Measurements from ENCODE around the gene VRTN. TPM values are rescaled to one million over a fixed set of nuclear protein-coding genes. Genes with fewer than 3 reads are reported as not detected.
"Not testable (repeated sequence)": the region's sequence is repeated elsewhere in the genome, so short reads cannot be mapped to it uniquely, and the experiment has no call there.

Gene VRTN
- total and polyA plus RNA-seq, 2 donors = not detected

GRCh38 chr14:74326369-74327152 lies 21.7 kb upstream of the VRTN start:
- peak; percentile 7 for DNase-seq (ENCODE audit: extremely low spot score)
- Histone ChIP-seq H3K4me1 (ENCODE audit: insufficient read depth) (no peaks in the 10 kb centered on the region), H3K27ac (ENCODE audit: low read depth) (no peak overlapping the region), H3K36me3 (ENCODE audit: insufficient read depth) (no peaks in the 10 kb centered on the region), H3K4me3 (ENCODE audit: low read depth, low read length) (no peak overlapping the region)
- WGBS = 22% methylated on average over 10 of the region's 10 CpGs

- H3K27ac ChIP-seq (ENCODE audit: low read depth); H3K36me3 ChIP-seq (ENCODE audit: insufficient read depth): not testable (repeated sequence)
- WGBS = 86% methylated on average over 9 of the region's 9 CpGs
Measured at GRCh38 chr14:74329950-74330552, 18.2 kb upstream of the VRTN start.

GRCh38 chr14:74333909-74334308 lies 14.4 kb upstream of the VRTN start:
- H3K27ac ChIP-seq (ENCODE audit: low read depth) = no peak overlapping the region
- 71% methylated on average over 4 of the region's 4 CpGs for WGBS
- no peak for DNase-seq (ENCODE audit: extremely low spot score)
- no peaks in the 10 kb centered on the region for H3K36me3 ChIP-seq (ENCODE audit: insufficient read depth)
- H3K4me1 ChIP-seq (ENCODE audit: insufficient read depth) = no peaks in the 10 kb centered on the region
- no peak overlapping the region for H3K4me3 ChIP-seq (ENCODE audit: low read depth, low read length)

More at GRCh38 chr14:74329950-74330552, 18.2 kb upstream of the VRTN start:
- not testable (repeated sequence) for H3K4me3 ChIP-seq (ENCODE audit: low read depth, low read length); DNase-seq (ENCODE audit: extremely low spot score); H3K4me1 ChIP-seq (ENCODE audit: insufficient read depth)

- Histone ChIP-seq H3K4me1 (ENCODE audit: insufficient read depth) (no peaks in the 10 kb centered on the region), H3K27ac (ENCODE audit: low read depth) (no peak overlapping the region), H3K4me3 (ENCODE audit: low read depth, low read length) (no peak overlapping the region), H3K36me3 (ENCODE audit: insufficient read depth) (no peaks in the 10 kb centered on the region)
- DNase-seq (ENCODE audit: extremely low spot score) = no peak
- 52% methylated on average over 2 of the region's 2 CpGs for WGBS
Measured at GRCh38 chr14:74346341-74346740, 1.9 kb upstream of the VRTN start.

GRCh38 chr14:74347097-74347794 lies 1.0 kb upstream of the VRTN start:
- no peaks in the 10 kb centered on the region for H3K4me1 ChIP-seq (ENCODE audit: insufficient read depth)
- no peak for DNase-seq (ENCODE audit: extremely low spot score)
- 40% methylated on average over 7 of the region's 7 CpGs for WGBS

GRCh38 chr14:74347795-74348100 lies 523 bp upstream of the VRTN start:
- Histone ChIP-seq H3K27ac (ENCODE audit: low read depth) (no peak overlapping the region), H3K4me1 (ENCODE audit: insufficient read depth) (no peaks in the 10 kb centered on the region), H3K4me3 (ENCODE audit: low read depth, low read length) (no peak overlapping the region), H3K36me3 (ENCODE audit: insufficient read depth) (no peaks in the 10 kb centered on the region)
- no peak for DNase-seq (ENCODE audit: extremely low spot score)
- 36% methylated on average over 1 of the region's 1 CpG for WGBS

More at GRCh38 chr14:74347097-74347794, 1.0 kb upstream of the VRTN start:
- Histone ChIP-seq H3K27ac (ENCODE audit: low read depth) (no peak overlapping the region), H3K4me3 (ENCODE audit: low read depth, low read length) (no peak overlapping the region), H3K36me3 (ENCODE audit: insufficient read depth) (no peaks in the 10 kb centered on the region)

GRCh38 chr14:74348735-74349463 lies 628 bp downstream of the VRTN start:
- Histone ChIP-seq H3K4me3 (ENCODE audit: low read depth, low read length) (no peak overlapping the region), H3K36me3 (ENCODE audit: insufficient read depth) (no peaks in the 10 kb centered on the region), H3K4me1 (ENCODE audit: insufficient read depth) (no peaks in the 10 kb centered on the region), H3K27ac (ENCODE audit: low read depth) (no peak overlapping the region)
- 32% methylated on average over 17 of the region's 17 CpGs for WGBS
- DNase-seq (ENCODE audit: extremely low spot score) = no peak

GRCh38 chr14:74349757-74350156 lies 1.5 kb downstream of the VRTN start:
- no peaks in the 10 kb centered on the region for H3K36me3 ChIP-seq (ENCODE audit: insufficient read depth)
- no peak overlapping the region for H3K4me3 ChIP-seq (ENCODE audit: low read depth, low read length)
- WGBS = 23% methylated on average over 4 of the region's 4 CpGs
- no peak for DNase-seq (ENCODE audit: extremely low spot score)
- H3K27ac ChIP-seq (ENCODE audit: low read depth) = no peak overlapping the region
- no peaks in the 10 kb centered on the region for H3K4me1 ChIP-seq (ENCODE audit: insufficient read depth)

- Histone ChIP-seq H3K4me1 (ENCODE audit: insufficient read depth) (no peaks in the 10 kb centered on the region), H3K4me3 (ENCODE audit: low read depth, low read length) (no peak overlapping the region), H3K27ac (ENCODE audit: low read depth) (no peak overlapping the region), H3K36me3 (ENCODE audit: insufficient read depth) (no peaks in the 10 kb centered on the region)
- no peak for DNase-seq (ENCODE audit: extremely low spot score)
- WGBS = 17% methylated on average over 11 of the region's 11 CpGs
Measured at GRCh38 chr14:74350211-74350927, 2.1 kb downstream of the VRTN start.

- WGBS = 3% methylated on average over 1 of the region's 1 CpG
- no peaks in the 10 kb centered on the region for H3K4me1 ChIP-seq (ENCODE audit: insufficient read depth)
- no peak overlapping the region for H3K27ac ChIP-seq (ENCODE audit: low read depth)
- H3K4me3 ChIP-seq (ENCODE audit: low read depth, low read length) = no peak overlapping the region
- no peak for DNase-seq (ENCODE audit: extremely low spot score)
- H3K36me3 ChIP-seq (ENCODE audit: insufficient read depth) = no peaks in the 10 kb centered on the region
Measured at GRCh38 chr14:74350928-74351323, 2.7 kb downstream of the VRTN start.

GRCh38 chr14:74356892-74357575 lies 8.8 kb downstream of the VRTN start:
- no peak overlapping the region for H3K4me3 ChIP-seq (ENCODE audit: low read depth, low read length)
- no peaks in the 10 kb centered on the region for H3K4me1 ChIP-seq (ENCODE audit: insufficient read depth)
- no peak for DNase-seq (ENCODE audit: extremely low spot score)
- H3K27ac ChIP-seq (ENCODE audit: low read depth) = no peak overlapping the region
- H3K36me3 ChIP-seq (ENCODE audit: insufficient read depth) = no peaks in the 10 kb centered on the region
- WGBS = 92% methylated on average over 32 of the region's 32 CpGs

GRCh38 chr14:74357585-74357984 lies 9.3 kb downstream of the VRTN start:
- WGBS = 91% methylated on average over 19 of the region's 19 CpGs
- Histone ChIP-seq H3K4me3 (ENCODE audit: low read depth, low read length) (no peak overlapping the region), H3K27ac (ENCODE audit: low read depth) (no peak overlapping the region), H3K4me1 (ENCODE audit: insufficient read depth) (no peaks in the 10 kb centered on the region), H3K36me3 (ENCODE audit: insufficient read depth) (no peaks in the 10 kb centered on the region)
- DNase-seq (ENCODE audit: extremely low spot score) = no peak
